K562 (cell line): ENCODE data around the gene MKNK1. TPM values are rescaled to one million over a fixed set of nuclear protein-coding genes. Genes with fewer than 3 reads are reported as not detected.

Experiments used
- ARNT ChIP-seq, 2 experiments: fragments of 450-650 bp; IDR thresholded peaks; 2 replicates each; pipeline ENCODE4 v1.6.1; 2016; ENCODE audit warnings: mild to moderate bottlenecking in 1 of 2
- BDP1 ChIP-seq: IDR thresholded peaks from 3 replicates; pipeline ENCODE4 v1.6.1; 2011; ENCODE audit not compliant: insufficient read length, insufficient read depth
- HEY1 ChIP-seq: fragments of 250-450 bp; sonication (Bioruptor Pico); IDR thresholded peaks from 2 replicates; pipeline ENCODE4 v1.5.0; 2020; ENCODE audit warnings: mild to moderate bottlenecking, moderate library complexity, borderline replicate concordance
- MAFF ChIP-seq: IDR thresholded peaks from 2 replicates; pipeline ENCODE4 v1.6.1; 2012; ENCODE audit warnings: low read length, improper control_type of control experiment
- MYNN ChIP-seq, 2 experiments: sonication (generic); formaldehyde crosslinking in 1 of 2; IDR thresholded peaks; 2 replicates each; pipeline versions ENCODE4 v1.5.0 to v1.6.1; 2016 to 2020; ENCODE audit warnings: antibody characterized with exemption in 1 of 2, missing genetic modification reagents in 1 of 2
- SMAD4 ChIP-seq: fragments of 250-450 bp; sonication (Bioruptor Pico); conservative IDR thresholded peaks from 2 replicates; pipeline ENCODE4 v1.8.0; 2021; ENCODE audit warnings: inconsistent platforms, mild to moderate bottlenecking, moderate library complexity
- SRSF7 ChIP-seq: fragments of 200-400 bp; formaldehyde crosslinking; optimal IDR thresholded peaks from 2 replicates; pipeline ENCODE3; 2017; ENCODE audit warnings: mild to moderate bottlenecking, low read depth, low read length
- STAG1 ChIP-seq: sonication (generic); formaldehyde crosslinking; IDR thresholded peaks from 2 replicates; pipeline ENCODE4 v1.5.0; 2020; ENCODE audit warnings: missing genetic modification reagents, borderline replicate concordance
- ZBTB7A ChIP-seq: IDR thresholded peaks from 2 replicates; pipeline ENCODE4 v1.6.1; 2011; ENCODE audit warnings: low read depth, mild to moderate bottlenecking, low read length, moderate library complexity, borderline replicate concordance; ENCODE audit not compliant: control insufficient read depth
- ZNF23 ChIP-seq: fragments of 250-450 bp; sonication (Bioruptor Pico); IDR thresholded peaks from 2 replicates; pipeline ENCODE4 v1.4.0; 2020; ENCODE audit warnings: mild to moderate bottlenecking
- ZNF232 ChIP-seq: sonication (generic); formaldehyde crosslinking; IDR thresholded peaks from 2 replicates; pipeline ENCODE4 v1.8.0; 2022; ENCODE audit warnings: mild to moderate bottlenecking, missing genetic modification reagents
- polyA plus RNA-seq, 8 experiments: library from polyadenylated mRNA; depleted of rRNA in 4 of 8; stranded (reverse) in 5 of 8; unstranded in 3 of 8; fragments of >200 nt; fragmentation: Nextera tagmentation in 2 of 8; fragmentation: Illumina TruSeq in 1 of 8; extraction: Ambion mirVana in 2 of 8; extraction: Trizol in 1 of 8; gene quantifications; 2 replicates each; pipeline versions ENCODE4 v1.2.1 to v1.2.3, GENCODE V29; 2011 to 2014; ENCODE audit warnings: inconsistent platforms in 1 of 8, missing spikeins in 1 of 8
- total RNA-seq, 7 experiments: library from RNA; depleted of rRNA in 6 of 7; stranded (reverse); fragments of >200 nt in 6 of 7; fragmentation: Illumina TruSeq in 2 of 7; extraction: Trizol in 2 of 7; gene quantifications; 2 replicates each; pipeline versions ENCODE4 v1.2.1 to v1.2.3, GENCODE V29; 2011 to 2021; ENCODE audit warnings: low replicate concordance in 1 of 7
- TF ChIP-seq, protein P1 (sequence below): fragments of 450-650 bp; IDR thresholded peaks from 2 replicates; pipeline ENCODE4 v1.6.1; 2017; ENCODE audit warnings: antibody characterized with exemption
- TF ChIP-seq, protein P2 (sequence below), 2 experiments: fragments of 450-650 bp; IDR thresholded peaks; 2 replicates each; pipeline ENCODE4 v1.6.1; 2018; ENCODE audit warnings: mild to moderate bottlenecking in 2 of 2, low read depth in 1 of 2; ENCODE audit not compliant: partially characterized antibody in 2 of 2
- TF ChIP-seq, protein P3 (sequence below): sonication (generic); formaldehyde crosslinking; IDR thresholded peaks from 2 replicates; pipeline ENCODE4 v1.8.1; 2023; ENCODE audit warnings: mild to moderate bottlenecking, missing genetic modification reagents
- TF ChIP-seq, protein P4 (sequence below): sonication (generic); formaldehyde crosslinking; IDR thresholded peaks from 2 replicates; pipeline ENCODE4 v1.8.0; 2022; ENCODE audit warnings: mild to moderate bottlenecking, missing genetic modification reagents, borderline replicate concordance
- TF ChIP-seq, protein P5 (sequence below): fragments of 200-800 bp; sonication (Bioruptor generic); IDR thresholded peaks from 2 replicates; pipeline ENCODE4 v1.6.1; 2017; ENCODE audit warnings: missing genetic modification characterization, missing compliant biosample characterization

MKNK1 gene
- total and polyA plus RNA-seq, 9 of the 15 experiments (the other 6 are each of a cell fraction or from before 2014, with no cell fraction given) = 27.7 to 51.3 (median 43.7) TPM

DNA sequence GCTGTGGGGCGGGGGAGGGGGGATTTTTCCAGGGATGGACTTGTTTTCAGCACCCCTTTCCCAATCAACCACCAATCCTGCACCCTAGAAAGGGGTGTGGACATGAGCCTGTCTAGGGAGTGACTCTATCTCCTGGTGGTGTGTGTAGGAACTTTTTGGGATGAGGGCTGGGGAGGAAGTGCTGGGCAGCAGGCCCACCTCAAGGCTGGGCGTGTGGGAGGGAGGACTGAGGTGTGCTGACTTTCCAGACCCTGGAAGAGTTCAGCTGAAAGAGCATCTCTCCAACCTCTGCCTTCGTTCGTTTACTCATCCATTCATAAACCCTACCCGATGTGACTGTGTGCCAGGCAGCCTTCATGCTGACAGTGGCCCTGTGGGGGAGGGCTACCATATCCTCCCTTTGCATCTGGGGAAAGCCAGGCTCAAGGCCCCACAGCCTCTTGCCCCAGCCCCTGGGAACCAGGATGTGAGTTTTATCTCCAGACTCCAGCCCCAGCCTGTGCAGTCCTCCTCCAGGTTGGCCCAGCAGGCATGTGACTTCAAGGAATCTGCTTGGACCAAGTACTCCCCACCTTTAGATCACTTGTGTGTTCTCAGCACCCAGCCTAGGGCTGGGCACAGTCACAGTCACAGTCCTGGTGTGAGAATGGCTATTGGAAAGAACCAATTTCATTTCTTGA lies 59.4 kb downstream of the MKNK1 start (continued):
- peak; percentile 59; the same call in 1 of the 2 replicates for TF ChIP-seq ZBTB7A
- no peak for TF ChIP-seq MAFF
- no peak for TF ChIP-seq STAG1 (CRISPR knock-in tag)
- TF ChIP-seq, protein P1, sequence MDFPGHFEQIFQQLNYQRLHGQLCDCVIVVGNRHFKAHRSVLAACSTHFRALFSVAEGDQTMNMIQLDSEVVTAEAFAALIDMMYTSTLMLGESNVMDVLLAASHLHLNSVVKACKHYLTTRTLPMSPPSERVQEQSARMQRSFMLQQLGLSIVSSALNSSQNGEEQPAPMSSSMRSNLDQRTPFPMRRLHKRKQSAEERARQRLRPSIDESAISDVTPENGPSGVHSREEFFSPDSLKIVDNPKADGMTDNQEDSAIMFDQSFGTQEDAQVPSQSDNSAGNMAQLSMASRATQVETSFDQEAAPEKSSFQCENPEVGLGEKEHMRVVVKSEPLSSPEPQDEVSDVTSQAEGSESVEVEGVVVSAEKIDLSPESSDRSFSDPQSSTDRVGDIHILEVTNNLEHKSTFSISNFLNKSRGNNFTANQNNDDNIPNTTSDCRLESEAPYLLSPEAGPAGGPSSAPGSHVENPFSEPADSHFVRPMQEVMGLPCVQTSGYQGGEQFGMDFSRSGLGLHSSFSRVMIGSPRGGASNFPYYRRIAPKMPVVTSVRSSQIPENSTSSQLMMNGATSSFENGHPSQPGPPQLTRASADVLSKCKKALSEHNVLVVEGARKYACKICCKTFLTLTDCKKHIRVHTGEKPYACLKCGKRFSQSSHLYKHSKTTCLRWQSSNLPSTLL = peak; percentile 76; the same call in 1 of the 2 replicates
- TF ChIP-seq, protein P2, sequence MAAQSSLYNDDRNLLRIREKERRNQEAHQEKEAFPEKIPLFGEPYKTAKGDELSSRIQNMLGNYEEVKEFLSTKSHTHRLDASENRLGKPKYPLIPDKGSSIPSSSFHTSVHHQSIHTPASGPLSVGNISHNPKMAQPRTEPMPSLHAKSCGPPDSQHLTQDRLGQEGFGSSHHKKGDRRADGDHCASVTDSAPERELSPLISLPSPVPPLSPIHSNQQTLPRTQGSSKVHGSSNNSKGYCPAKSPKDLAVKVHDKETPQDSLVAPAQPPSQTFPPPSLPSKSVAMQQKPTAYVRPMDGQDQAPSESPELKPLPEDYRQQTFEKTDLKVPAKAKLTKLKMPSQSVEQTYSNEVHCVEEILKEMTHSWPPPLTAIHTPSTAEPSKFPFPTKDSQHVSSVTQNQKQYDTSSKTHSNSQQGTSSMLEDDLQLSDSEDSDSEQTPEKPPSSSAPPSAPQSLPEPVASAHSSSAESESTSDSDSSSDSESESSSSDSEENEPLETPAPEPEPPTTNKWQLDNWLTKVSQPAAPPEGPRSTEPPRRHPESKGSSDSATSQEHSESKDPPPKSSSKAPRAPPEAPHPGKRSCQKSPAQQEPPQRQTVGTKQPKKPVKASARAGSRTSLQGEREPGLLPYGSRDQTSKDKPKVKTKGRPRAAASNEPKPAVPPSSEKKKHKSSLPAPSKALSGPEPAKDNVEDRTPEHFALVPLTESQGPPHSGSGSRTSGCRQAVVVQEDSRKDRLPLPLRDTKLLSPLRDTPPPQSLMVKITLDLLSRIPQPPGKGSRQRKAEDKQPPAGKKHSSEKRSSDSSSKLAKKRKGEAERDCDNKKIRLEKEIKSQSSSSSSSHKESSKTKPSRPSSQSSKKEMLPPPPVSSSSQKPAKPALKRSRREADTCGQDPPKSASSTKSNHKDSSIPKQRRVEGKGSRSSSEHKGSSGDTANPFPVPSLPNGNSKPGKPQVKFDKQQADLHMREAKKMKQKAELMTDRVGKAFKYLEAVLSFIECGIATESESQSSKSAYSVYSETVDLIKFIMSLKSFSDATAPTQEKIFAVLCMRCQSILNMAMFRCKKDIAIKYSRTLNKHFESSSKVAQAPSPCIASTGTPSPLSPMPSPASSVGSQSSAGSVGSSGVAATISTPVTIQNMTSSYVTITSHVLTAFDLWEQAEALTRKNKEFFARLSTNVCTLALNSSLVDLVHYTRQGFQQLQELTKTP (IDR thresholded peaks at IDR 0.05; ENCODE audit: low read depth in 1 of 2, partially characterized antibody in 2 of 2) = peak in 1 of 2 experiments; percentile 39
- TF ChIP-seq, protein P3, sequence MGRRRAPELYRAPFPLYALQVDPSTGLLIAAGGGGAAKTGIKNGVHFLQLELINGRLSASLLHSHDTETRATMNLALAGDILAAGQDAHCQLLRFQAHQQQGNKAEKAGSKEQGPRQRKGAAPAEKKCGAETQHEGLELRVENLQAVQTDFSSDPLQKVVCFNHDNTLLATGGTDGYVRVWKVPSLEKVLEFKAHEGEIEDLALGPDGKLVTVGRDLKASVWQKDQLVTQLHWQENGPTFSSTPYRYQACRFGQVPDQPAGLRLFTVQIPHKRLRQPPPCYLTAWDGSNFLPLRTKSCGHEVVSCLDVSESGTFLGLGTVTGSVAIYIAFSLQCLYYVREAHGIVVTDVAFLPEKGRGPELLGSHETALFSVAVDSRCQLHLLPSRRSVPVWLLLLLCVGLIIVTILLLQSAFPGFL (CRISPR knock-in tag) = no peak
- TF ChIP-seq MYNN (IDR thresholded peaks at IDR 0.05) = peak; percentile 95
- TF ChIP-seq MYNN (CRISPR knock-in tag; IDR thresholded peaks at IDR 0.05) = no peak
- TF ChIP-seq, protein P4, sequence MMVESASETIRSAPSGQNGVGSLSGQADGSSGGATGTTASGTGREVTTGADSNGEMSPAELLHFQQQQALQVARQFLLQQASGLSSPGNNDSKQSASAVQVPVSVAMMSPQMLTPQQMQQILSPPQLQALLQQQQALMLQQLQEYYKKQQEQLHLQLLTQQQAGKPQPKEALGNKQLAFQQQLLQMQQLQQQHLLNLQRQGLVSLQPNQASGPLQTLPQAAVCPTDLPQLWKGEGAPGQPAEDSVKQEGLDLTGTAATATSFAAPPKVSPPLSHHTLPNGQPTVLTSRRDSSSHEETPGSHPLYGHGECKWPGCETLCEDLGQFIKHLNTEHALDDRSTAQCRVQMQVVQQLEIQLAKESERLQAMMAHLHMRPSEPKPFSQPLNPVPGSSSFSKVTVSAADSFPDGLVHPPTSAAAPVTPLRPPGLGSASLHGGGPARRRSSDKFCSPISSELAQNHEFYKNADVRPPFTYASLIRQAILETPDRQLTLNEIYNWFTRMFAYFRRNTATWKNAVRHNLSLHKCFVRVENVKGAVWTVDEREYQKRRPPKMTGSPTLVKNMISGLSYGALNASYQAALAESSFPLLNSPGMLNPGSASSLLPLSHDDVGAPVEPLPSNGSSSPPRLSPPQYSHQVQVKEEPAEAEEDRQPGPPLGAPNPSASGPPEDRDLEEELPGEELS (CRISPR knock-in tag) = no peak
- TF ChIP-seq HEY1 (CRISPR knock-in tag) = no peak
- no peak for TF ChIP-seq ZNF23 (CRISPR knock-in tag)
- no peak for TF ChIP-seq BDP1
- no peak for TF ChIP-seq ZNF232 (CRISPR knock-in tag)
- TF ChIP-seq, protein P5, sequence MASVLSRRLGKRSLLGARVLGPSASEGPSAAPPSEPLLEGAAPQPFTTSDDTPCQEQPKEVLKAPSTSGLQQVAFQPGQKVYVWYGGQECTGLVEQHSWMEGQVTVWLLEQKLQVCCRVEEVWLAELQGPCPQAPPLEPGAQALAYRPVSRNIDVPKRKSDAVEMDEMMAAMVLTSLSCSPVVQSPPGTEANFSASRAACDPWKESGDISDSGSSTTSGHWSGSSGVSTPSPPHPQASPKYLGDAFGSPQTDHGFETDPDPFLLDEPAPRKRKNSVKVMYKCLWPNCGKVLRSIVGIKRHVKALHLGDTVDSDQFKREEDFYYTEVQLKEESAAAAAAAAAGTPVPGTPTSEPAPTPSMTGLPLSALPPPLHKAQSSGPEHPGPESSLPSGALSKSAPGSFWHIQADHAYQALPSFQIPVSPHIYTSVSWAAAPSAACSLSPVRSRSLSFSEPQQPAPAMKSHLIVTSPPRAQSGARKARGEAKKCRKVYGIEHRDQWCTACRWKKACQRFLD (CRISPR knock-in tag) = peak; percentile 95
- TF ChIP-seq ARNT (IDR thresholded peaks at IDR 0.05) = peak; percentile 55 to 93; a peak in 2 of 4 replicates
- peak; percentile 100 for TF ChIP-seq SMAD4 (CRISPR knock-in tag)
- TF ChIP-seq SRSF7 = no peak
